SW480 (cell line): ENCODE results near the gene OR51B5.
"Not testable (repeated sequence)": the region's sequence is repeated elsewhere in the genome, so short reads cannot be mapped to it uniquely, and the experiment has no call there.

Experiments
- DNase-seq: peaks from one replicate; pipeline ENCODE4 v3.0.0-alpha.2; 2016; ENCODE audit warnings: low spot score

Gene OR51B5

DNA sequence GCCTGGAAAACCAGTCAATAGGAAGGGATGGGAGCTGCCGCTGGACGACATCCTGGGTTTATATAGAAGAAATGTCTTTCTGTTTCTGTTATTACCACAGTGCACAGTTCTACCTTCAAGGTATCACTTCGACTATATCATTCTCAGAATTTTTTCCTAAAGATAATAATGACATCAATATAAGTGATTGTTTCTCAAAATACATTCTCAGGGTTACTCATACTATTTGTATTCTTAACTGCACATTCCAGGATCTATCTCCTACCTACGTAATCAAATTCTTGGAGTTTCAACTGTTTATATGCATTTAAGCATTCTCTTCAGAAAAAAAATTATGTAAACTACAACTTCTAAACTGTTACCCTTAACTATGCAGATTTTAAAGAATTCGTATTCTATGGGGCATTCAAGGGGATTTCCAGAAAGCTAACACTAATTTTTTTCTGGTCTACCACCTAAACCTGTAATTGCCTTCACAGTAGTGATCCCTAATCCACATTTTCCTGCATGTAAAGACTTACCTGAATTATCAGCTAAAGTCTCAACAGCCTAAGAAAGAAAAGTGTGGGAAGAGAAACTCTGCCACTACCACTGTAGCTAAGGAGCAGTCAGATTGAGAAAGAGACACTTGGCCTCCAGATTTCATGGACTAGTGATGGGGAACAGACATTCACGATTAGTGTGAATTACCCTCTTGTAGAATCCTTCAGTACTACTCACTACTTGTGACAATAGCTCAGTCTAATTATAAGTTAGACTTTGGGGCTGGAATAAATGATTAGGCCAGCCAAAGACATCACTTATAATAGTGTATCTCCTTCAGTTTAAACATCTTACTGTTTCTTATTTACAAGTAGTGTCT is at the start of gene OR51B5:
OR51B5 (minus strand) TSS at position 51 of the 862 bp plus-strand sequence; CDS start at position 51, 0 bp downstream.
- DNase-seq = no peak

GRCh38 chr11:5390210-5390609 is 46.9 kb upstream of the OR51B5 start:
- no peak for DNase-seq

DNA sequence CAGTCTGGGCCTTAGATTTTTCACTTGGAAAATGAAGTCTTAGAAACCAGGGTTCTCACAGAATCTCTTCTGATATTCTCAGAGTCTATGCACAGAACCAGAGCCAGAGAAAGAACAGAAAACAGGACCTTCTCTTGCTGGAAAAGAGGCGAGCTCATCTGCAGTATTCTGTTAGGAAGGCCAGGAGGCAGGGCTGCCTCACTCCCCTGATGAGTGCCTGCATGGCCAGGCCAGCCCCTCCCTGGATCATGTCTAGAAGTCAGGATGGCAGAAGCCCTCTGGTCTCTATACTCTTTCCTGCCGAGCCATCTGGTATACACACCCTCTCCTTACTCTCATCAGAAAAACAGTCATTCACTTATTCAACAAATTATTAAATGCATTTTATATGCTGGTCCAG is 41.0 kb upstream of the OR51B5 start:
- no peak for DNase-seq

DNA sequence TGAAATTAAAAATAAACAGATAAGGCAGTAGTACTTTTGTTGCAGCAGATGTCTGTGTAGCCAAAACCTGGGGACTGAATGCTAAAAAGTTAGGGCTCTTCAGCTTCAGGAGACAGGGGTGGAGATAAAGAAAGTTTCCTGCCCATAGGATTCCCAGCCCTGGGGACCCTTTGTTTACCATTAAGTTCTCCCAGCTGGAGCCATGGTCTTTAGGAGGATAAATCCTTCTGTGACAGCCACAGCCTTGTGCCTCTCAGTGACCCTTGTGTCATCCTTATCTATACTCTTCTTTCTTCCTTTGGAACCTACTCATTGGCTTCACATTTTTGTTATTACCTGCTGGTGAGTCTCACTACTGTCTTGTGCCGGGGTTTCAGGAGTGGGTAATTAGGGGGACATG is 40.3 kb upstream of the OR51B5 start, which contains the start of gene OR51M1:
OR51M1 (plus strand) TSS at position 237 of the 400 bp plus-strand sequence. CDS start 5,587 bp downstream, outside the sequence.
- DNase-seq = no peak

DNA sequence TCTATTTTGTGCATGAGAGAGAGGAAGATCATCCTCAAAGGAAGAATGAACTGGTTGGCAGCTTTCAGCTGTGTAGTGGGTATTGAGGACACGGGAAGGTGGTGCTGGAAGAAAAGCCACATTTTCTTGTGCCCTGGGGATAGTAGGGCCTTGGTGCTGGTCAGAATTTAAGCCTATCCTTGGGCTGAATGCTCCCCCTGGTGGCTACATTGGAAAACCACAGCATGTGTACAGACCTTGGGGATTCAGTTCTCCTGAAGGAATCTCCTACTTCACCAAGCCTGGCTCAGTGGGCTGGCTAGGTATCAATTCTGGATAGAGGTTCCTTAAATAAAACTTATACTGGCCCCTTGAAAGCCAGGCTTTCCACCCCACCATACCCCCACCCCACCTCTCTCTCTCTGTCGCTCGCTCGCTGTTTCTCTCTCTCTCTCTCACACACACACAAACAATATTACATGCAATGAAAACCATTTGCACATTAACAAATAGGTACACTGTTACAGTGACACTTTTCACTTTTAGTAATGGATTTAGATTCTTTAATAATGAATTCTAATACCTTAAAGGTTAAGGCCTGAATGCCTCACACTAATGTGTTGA is 37.5 kb upstream of the OR51B5 start:
- peak; percentile 58 for DNase-seq

- DNase-seq = peak; percentile 33
Observed at GRCh38 chr11:5369789-5370188, 26.5 kb upstream of the OR51B5 start.

DNA sequence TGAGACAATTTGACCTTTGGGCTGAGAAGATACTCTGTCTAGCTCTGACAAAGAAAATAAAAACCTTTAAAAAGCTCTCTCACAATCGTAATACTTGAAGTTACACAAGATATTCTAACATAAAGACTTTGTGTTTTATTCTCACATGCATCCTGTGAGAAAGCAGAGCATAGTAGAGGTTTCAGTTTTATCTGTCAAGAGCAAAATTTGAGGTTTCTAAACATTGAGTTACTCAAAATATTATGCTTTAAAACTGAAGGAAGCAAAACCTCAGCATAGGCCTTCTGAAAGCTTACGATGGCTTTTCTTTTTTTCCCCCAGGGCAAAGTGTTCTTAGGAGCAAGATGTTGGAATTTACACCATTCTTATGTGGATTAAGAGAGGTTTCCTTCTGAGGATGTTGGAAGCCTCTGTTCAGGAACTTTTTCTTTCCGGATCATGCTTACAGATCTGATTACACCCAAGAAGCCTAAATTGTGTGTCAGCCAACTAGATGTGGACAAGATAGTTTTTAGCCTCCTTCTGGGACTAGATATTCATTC is 25.2 kb upstream of the OR51B5 start:
- no peak for DNase-seq

DNA sequence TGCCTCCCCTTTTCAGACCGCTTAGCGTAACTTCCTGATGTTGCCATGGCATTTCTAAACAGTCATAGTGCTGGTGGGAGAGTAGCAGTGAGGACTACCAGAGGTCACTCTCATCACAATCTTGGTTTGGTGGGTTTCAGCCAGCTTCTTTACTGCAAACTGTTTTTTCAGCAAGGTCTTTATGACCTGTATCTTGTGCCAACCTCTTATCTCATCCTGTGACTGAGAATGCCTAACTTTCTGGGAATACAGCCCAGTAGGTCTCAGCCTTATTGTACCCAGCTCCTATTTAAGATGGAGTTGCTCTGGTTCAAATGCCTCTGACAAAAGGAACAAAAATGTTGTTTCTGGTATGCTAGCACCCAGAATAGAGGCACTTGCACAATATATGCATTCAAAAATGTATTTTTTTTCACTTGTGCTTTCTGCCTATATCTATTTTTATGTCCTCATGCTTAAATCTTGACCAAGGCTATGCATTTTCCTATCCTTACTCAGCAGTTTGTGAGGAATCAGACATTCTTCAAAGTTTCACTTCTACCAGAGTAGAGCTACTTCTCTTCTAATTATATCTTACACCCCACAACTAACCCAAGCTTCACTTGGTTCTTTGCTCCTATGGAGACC is 24.2 kb upstream of the OR51B5 start:
- no peak for DNase-seq

DNA sequence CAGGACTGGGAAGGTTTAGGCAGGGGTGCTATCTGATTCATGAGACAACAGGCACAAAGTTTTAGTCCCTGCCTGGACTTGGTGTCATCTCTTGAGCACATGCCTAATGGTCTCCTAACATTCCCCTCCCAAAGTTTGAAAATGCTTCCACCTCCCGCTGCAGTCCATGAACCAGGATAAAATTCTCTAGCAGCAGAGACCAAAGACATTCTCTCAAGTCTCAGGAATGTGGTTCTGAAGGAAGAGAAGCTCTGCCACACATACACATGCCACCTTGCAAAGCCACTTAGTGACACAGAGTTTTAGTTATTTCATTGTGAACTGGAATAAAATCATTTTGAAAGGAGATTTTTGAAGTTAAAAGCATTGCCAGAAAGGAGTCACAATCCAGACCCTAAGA is 23.5 kb upstream of the OR51B5 start:
- no peak for DNase-seq

GRCh38 chr11:5366365-5366764 is 23.0 kb upstream of the OR51B5 start:
- DNase-seq = not testable (repeated sequence)

- peak; percentile 58 for DNase-seq
Observed at GRCh38 chr11:5364214-5364613, 20.9 kb upstream of the OR51B5 start.

DNA sequence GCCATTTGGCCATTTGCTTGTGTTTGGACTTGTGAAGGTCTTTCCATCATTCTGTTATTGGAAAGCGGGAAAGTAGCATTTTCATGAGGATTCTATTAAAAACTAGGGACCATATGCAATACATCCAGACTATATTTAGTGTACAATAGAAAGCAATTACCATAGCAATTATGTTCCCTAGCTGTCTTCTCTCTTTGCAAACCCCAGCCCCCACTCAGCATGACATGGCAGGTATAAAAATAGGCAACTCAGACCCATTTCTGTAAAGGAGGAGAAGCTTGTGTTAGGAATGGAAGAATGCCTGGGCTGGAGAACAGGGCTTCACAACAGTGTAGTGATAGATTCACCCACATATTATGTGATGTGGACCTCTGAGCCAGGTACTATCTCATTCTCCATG is 20.4 kb upstream of the OR51B5 start:
- no peak for DNase-seq

DNA sequence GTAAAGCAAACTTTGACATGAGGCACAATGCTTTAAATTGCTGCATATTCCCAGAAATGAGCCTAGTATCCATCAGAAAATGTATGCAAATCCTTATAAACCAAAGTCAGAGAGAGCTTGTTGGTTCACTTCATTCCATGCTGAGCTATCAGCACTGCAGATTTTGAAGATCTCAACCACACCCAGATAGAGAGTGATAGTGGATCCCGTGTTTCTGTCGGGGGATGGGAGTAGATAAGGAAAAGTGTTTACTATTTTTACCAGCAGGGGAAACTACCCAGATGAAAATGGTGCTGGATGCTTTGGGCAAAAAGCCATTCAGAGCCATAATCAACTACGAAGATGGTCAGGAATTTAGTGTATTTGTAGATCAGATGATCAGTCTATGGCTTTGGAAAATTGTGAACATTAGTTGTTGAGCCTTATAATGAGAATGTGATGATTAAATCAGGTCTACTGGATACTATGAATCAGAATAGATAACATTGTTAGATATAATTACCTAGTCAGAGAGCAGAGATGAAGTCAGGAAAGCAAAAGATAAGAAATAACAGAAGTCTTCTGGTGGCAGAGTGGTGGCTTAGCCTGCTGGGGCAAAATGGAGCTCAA is 18.8 kb upstream of the OR51B5 start:
- DNase-seq = no peak

GRCh38 chr11:5356031-5356430 is 12.7 kb upstream of the OR51B5 start:
- DNase-seq = not testable (repeated sequence)

DNA sequence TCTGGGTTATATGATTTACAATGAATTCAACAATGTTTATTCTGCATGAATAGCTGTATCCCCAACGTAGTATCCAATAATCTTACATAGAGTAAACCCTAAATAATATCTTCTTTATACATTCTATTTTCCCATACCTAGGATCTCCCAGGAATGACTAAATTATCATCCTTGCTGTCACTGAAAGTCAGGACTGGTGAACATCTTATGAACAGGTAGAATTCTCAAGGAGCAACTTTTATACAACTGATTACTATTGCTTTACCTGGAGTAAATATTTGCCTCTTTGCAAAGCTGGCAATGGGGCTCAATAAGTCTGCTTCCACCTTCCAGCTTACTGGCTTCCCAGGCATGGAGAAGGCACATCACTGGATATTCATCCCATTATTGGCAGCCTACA is 7.9 kb upstream of the OR51B5 start, which contains the start of gene OR51B6:
OR51B6 (plus strand) TSS at position 301 of the 400 bp plus-strand sequence; CDS start at position 301, 0 bp downstream.
- DNase-seq = no peak

DNA sequence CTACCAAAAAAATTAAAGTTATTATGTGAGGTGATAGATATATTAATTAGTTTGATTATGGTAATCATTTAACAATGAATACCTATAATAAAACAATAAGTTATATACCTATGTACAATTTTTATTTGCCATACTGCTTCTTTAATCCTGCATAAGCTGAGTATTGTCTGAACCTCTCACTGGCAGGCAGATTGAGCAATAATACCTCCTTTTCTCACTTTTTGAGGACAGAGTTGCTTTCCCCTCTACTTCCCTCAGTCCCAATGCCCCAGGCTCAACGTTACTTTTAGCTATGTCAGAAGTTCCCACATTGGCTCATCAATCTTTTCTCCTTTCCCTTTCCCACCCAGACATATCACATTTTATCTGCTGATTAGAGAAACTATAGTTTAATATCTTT is 6.2 kb upstream of the OR51B5 start:
- DNase-seq = no peak

DNA sequence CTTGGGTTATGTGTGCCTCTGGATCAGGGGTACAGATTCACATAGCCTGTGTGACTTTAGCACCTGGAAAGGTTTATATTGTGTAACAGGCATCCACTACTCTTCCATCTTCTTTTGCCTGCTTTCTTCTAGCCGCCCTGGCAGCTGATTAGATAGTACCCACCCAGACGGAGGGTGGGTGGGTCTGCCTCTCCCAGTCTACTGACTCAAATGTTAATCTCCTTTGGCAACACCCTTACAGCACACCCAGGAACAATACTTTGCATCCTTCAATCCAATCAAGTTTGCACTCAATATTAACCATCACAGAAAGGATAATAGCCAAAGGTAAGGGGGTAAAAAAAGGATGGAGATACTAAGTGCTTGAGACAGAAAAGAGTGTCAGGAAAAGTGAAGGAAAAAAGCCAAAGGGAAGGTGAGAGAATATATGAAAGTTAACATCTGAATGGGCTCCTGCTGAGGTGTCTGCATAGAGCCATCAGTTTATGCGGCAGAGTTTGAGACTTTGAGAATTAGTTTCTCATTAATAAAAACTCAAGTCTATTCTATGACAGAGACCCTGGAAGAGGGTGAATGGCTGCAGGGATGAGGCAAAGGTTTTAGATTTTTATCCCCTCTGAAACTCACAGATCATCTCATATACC is 5.3 kb upstream of the OR51B5 start:
- DNase-seq = no peak

GRCh38 chr11:5345831-5346230 is 2.5 kb upstream of the OR51B5 start:
- no peak for DNase-seq

- no peak for DNase-seq
Observed at GRCh38 chr11:5339771-5340322, 3.5 kb downstream of the OR51B5 start.

- DNase-seq = not testable (repeated sequence)
Observed at GRCh38 chr11:5337253-5337652, 6.1 kb downstream of the OR51B5 start.

DNA sequence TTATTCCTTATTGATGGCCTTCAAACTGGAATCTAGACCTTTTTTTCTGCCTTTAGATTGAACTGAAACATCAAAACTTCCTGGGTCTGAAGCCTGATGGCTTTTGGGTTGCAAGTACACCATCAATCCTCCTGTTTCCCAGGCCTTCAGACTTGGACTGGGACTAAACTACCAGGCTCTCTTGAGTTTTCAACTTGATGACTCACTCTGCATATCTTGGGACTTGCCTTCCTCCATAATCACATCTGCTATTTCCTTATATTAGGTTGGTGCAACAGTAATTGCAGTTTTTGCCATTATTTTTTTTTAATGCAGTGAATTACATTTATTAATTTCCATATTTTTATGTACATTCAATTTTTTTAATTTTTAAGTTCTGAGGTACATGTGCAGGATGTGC is 7.0 kb downstream of the OR51B5 start:
- no peak for DNase-seq
